Activated CD8-positive, alpha-beta T cell treated with anti-CD3 and anti-CD28 coated beads for 36 hours (primary cell): Measurements from ENCODE around the gene IL36G. TPM values are rescaled to one million over a fixed set of nuclear protein-coding genes. Genes with fewer than 3 reads are reported as not detected.

Experiments used
- ATAC-seq: fragments of 200-7000 bp; cut with Tn5 transposase; one replicate; pipeline ENCODE4 v1.10.0; 2021; ENCODE audit warnings: mild to moderate bottlenecking, moderate library complexity
- CTCF ChIA-PET: fragments of 350-600 bp; sonication (Branson Sonifier 250); formaldehyde crosslinking; loops from one replicate; lab custom pipeline; 2021; ENCODE audit warnings: antibody characterized with exemption; lab: Charles Lee
- POLR2A ChIA-PET: fragments of 350-600 bp; sonication (Branson Sonifier 250); formaldehyde crosslinking; loops from one replicate; lab custom pipeline; 2021; ENCODE audit warnings: antibody characterized with exemption; lab: Charles Lee
- DNase-seq: peaks from one replicate; pipeline ENCODE4 v3.0.0-alpha.2; 2020
- H3K27ac Mint-ChIP-seq: one replicate; pipeline ENCODE4 v1.8.0; 2021; ENCODE audit warnings: mild to moderate bottlenecking, mixed read lengths
- H3K27me3 Mint-ChIP-seq: one replicate; pipeline ENCODE4 v1.8.0; 2021; ENCODE audit warnings: mixed read lengths
- H3K36me3 Mint-ChIP-seq: one replicate; pipeline ENCODE4 v1.8.0; 2021; ENCODE audit warnings: low read depth, mixed read lengths
- H3K4me1 Mint-ChIP-seq: one replicate; pipeline ENCODE4 v1.8.0; 2021; ENCODE audit warnings: low read depth, mixed read lengths
- H3K4me3 Mint-ChIP-seq: one replicate; pipeline ENCODE4 v1.8.0; 2021; ENCODE audit warnings: mild to moderate bottlenecking, moderate library complexity, mixed read lengths
- H3K9me3 Mint-ChIP-seq: one replicate; pipeline ENCODE4 v1.8.0; 2021; ENCODE audit warnings: mixed read lengths
- CTCF ChIP-seq: fragments of 200-600 bp; IDR thresholded peaks from one replicate; pipeline ENCODE4 v1.8.0; 2022; ENCODE audit warnings: antibody characterized with exemption, mild to moderate bottlenecking
- intact Hi-C: fragments of 100-400 bp; cut with micrococcal nuclease; formaldehyde crosslinking; loops from one replicate; pipeline ENCODE4 v1.10.0; 2022
- total RNA-seq, 2 experiments: library from RNA; stranded (reverse); gene quantifications; one replicate each; pipeline ENCODE4 v1.2.3, GENCODE V29; 2021

The IL36G gene
- total RNA-seq, 2 experiments from 2014 or later: not detected

DNA sequence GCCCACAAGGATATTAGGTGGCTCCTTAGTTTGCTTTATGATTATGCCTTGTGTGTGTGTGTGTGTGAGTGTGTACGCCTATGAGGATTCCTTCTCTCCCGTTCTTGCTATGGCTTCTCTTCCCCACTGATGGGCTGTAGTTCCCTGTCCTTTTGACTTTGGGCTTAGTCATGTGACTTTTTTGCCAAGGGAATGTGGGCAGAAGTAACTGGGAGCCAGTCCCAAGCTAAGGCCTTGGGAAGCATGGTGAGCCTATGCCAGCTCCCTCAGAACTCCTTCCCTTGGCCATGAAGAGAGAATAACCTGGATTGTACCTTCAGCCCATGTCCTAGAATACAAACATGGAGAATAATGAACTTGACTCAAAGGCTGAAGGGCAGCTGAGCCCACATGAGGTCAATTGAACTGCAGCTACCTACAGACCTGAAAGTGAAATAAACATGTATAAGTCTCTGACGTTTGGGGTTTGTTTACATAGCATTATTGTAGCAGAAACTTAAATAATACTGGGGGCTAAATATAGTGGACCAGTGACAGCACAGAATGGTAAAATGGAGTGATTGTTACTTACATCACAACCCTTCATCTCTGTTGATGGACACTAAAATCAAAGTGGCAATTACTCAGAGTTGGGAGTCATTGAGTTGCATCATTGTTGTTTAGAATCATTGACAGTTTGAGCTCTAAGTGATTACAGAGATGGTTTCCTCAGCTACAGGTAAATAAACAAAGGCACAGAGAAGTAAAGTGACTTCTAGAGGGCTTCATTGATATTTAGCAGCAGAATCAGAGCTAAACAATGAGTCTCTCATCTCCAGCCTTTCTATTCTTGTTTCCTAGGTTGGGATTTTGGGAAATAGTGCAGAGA lies 15.3 kb upstream of the IL36G start:
- Mint-ChIP-seq H3K4me1 (no peaks in the 10 kb centered on the region), H3K36me3 (no peaks in the 10 kb centered on the region), H3K9me3 (no peaks in the 10 kb centered on the region), H3K27me3 (no peaks in the 10 kb centered on the region), H3K27ac (no peak overlapping the region), H3K4me3 (no peak overlapping the region)
- DNase-seq (no peak), ATAC-seq (no peak)
- TF ChIP-seq CTCF: no peak
- ChIA-PET CTCF (interaction anchor here (0.8 to 6.1 kb wide), 5 partner anchors 20 to 223 kb away, joined by 4 to 58 read pairs (median 19); no protein-coding TSS in a partner anchor), POLR2A (interaction anchor here (0.6 kb wide), 1 partner anchor 144 kb away, joined by 3 read pairs; no protein-coding TSS in a partner anchor)
- intact Hi-C loops: no loop called here

GRCh38 chr2:112967023-112967422 lies 10.8 kb upstream of the IL36G start:
- Mint-ChIP-seq H3K9me3 (no peaks in the 10 kb centered on the region), H3K27ac (no peak overlapping the region), H3K27me3 (no peaks in the 10 kb centered on the region), H3K4me1 (peaks cover 4% of the 10 kb centered on the region), H3K4me3 (no peak overlapping the region), H3K36me3 (no peaks in the 10 kb centered on the region)
- CTCF ChIA-PET: interaction anchor here (0.8 to 1.3 kb wide), 4 partner anchors 8 to 215 kb away, joined by 3 to 6 read pairs (median 3); no protein-coding TSS in a partner anchor
- ATAC-seq: no peak
- intact Hi-C loops: no loop called here
- no peak for DNase-seq
- no peak for TF ChIP-seq CTCF
- POLR2A ChIA-PET: no interaction called here

GRCh38 chr2:112972423-112973086 lies 5.3 kb upstream of the IL36G start:
- CTCF ChIA-PET: no interaction called here
- Mint-ChIP-seq H3K9me3 (no peaks in the 10 kb centered on the region), H3K4me1 (peaks cover 15% of the 10 kb centered on the region)

DNA sequence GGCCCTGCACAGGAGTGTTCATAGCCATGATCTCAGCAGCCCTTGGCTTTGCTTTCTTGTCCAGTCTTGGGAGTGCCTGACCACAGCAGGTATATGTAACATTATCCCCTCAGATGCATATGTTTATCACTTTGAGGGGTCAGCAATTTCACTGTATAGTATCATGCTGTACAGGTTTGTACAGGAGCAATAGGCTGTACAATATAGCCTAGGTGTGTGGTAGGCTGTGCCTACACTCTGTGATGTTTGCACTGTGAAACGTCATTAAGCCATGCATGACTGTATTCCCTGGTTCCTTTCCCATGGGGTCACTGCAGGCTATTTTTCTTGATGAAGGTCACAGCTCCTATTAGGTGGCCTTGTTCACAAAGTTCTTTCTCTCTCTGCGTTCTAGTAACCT lies 4.7 kb upstream of the IL36G start:
- TF ChIP-seq CTCF: no peak
- Mint-ChIP-seq H3K4me1 (peaks cover 17% of the 10 kb centered on the region), H3K36me3 (no peaks in the 10 kb centered on the region), H3K4me3 (no peak overlapping the region), H3K27me3 (peaks cover 2% of the 10 kb centered on the region), H3K9me3 (no peaks in the 10 kb centered on the region), H3K27ac (no peak overlapping the region)
- DNase-seq: no peak
- ChIA-PET POLR2A (no interaction called here), CTCF (no interaction called here)
- no peak for ATAC-seq
- intact Hi-C loops: no loop called here

More at GRCh38 chr2:112972423-112973086, 5.3 kb upstream of the IL36G start:
- ATAC-seq: peak; percentile 84
- Mint-ChIP-seq H3K27me3 (peaks cover 2% of the 10 kb centered on the region), H3K4me3 (no peak overlapping the region), H3K27ac (no peak overlapping the region), H3K36me3 (no peaks in the 10 kb centered on the region)
- intact Hi-C loops: no loop called here
- DNase-seq: no peak
- TF ChIP-seq CTCF: no peak
- POLR2A ChIA-PET: no interaction called here
